Skin epidermis (tissue), 12 donors: Measurements from ENCODE around the gene KLF1.

Source experiments
- H3K27ac ChIP-seq, 21 experiments: fragments of 200-600 bp; sonication (generic) in 11 of 21; one replicate each; pipeline ENCODE4 v1.5.0; 2020; ENCODE audit warnings: mild to moderate bottlenecking in 3 of 21, inconsistent platforms in 2 of 21, moderate library complexity in 2 of 21
- H3K4me3 ChIP-seq, 7 experiments: fragments of 200-600 bp; sonication (generic) in 2 of 7; one replicate each; pipeline ENCODE4 v1.5.0; 2020; ENCODE audit warnings: inconsistent platforms in 2 of 7, mild to moderate bottlenecking in 2 of 7, moderate library complexity in 1 of 7

Gene KLF1

GRCh38 chr19:12893582-12893981 is 6.6 kb upstream of the KLF1 start:
- Histone ChIP-seq H3K27ac (no peak overlapping the region), H3K4me3 (no peak overlapping the region)

GRCh38 chr19:12891553-12892021 is 4.6 kb upstream of the KLF1 start:
- Histone ChIP-seq H3K4me3 (peak overlapping the region; percentile 57 to 97 (median 80)), H3K27ac (peak overlapping the region in 18 of 21 experiments; percentile 3 to 82 (median 67))

GRCh38 chr19:12890787-12891552 is 4.0 kb upstream of the KLF1 start, which contains the start of gene GCDH:
GCDH (plus strand) TSS chr19:12891160; CDS start chr19:12891305, 145 bp downstream.
- peak within 1 kb of the TSS; percentile 57 to 97 (median 80) for H3K4me3 ChIP-seq
- H3K27ac ChIP-seq, result peak within 1 kb of the TSS in 18 of 21 experiments; percentile 3 to 82 (median 67)

GRCh38 chr19:12890299-12890786 is 3.3 kb upstream of the KLF1 start:
- peak overlapping the region in 1 of 21 experiments; percentile 66 for H3K27ac ChIP-seq
- peak overlapping the region in 4 of 7 experiments; percentile 80 to 97 (median 96) for H3K4me3 ChIP-seq

- Histone ChIP-seq H3K27ac (no peak overlapping the region), H3K4me3 (no peak overlapping the region)
Observed at GRCh38 chr19:12888006-12888603, 1.1 kb upstream of the KLF1 start.

GRCh38 chr19:12886651-12886968 is 391 bp downstream of the KLF1 start:
- no peak overlapping the region for H3K4me3 ChIP-seq
- H3K27ac ChIP-seq, result no peak overlapping the region

- Histone ChIP-seq H3K4me3 (peak overlapping the region; percentile 13 to 47 (median 33)), H3K27ac (peak overlapping the region in 9 of 21 experiments; percentile 7 to 52 (median 37))
Observed at GRCh38 chr19:12885749-12886650, 1.0 kb downstream of the KLF1 start.

GRCh38 chr19:12884926-12885748 is 1.9 kb downstream of the KLF1 start:
- peak overlapping the region; percentile 13 to 47 (median 33) for H3K4me3 ChIP-seq
- peak overlapping the region in 9 of 21 experiments; percentile 7 to 52 (median 37) for H3K27ac ChIP-seq

GRCh38 chr19:12884627-12884925 is 2.4 kb downstream of the KLF1 start:
- Histone ChIP-seq H3K27ac (peak overlapping the region in 1 of 21 experiments; percentile 46), H3K4me3 (peak overlapping the region in 1 of 7 experiments; percentile 47)

GRCh38 chr19:12884202-12884601 is 2.8 kb downstream of the KLF1 start:
- no peak overlapping the region for H3K4me3 ChIP-seq
- H3K27ac ChIP-seq, result no peak overlapping the region

GRCh38 chr19:12882589-12882988 is 4.4 kb downstream of the KLF1 start:
- H3K27ac ChIP-seq, result peak overlapping the region in 2 of 21 experiments; percentile 6 to 92
- no peak overlapping the region for H3K4me3 ChIP-seq

- peak within 1 kb of the TSS; percentile 14 to 92 (median 85) for H3K27ac ChIP-seq
Observed at GRCh38 chr19:12881172-12881808, 5.7 kb downstream of the KLF1 start, which contains the start of gene DNASE2. DNASE2 (minus strand) TSS chr19:12881449; CDS start chr19:12881375, 74 bp downstream.

GRCh38 chr19:12880551-12881171 is 6.3 kb downstream of the KLF1 start:
- H3K4me3 ChIP-seq, result peak overlapping the region; percentile 54 to 80 (median 64)
- peak overlapping the region; percentile 14 to 92 (median 85) for H3K27ac ChIP-seq

More at GRCh38 chr19:12881172-12881808, 5.7 kb downstream of the KLF1 start, which contains the start of gene DNASE2:
- peak within 1 kb of the TSS; percentile 54 to 80 (median 64) for H3K4me3 ChIP-seq

GRCh38 chr19:12875086-12875485 is 11.9 kb downstream of the KLF1 start:
- no peak overlapping the region for H3K27ac ChIP-seq
- no peak overlapping the region for H3K4me3 ChIP-seq

GRCh38 chr19:12873891-12874745 is 12.9 kb downstream of the KLF1 start:
- no peak overlapping the region for H3K27ac ChIP-seq
- H3K4me3 ChIP-seq, result no peak overlapping the region

- H3K4me3 ChIP-seq, result peak overlapping the region in 2 of 7 experiments; percentile 3 to 25
Observed at GRCh38 chr19:12872941-12873890, 13.8 kb downstream of the KLF1 start.

More at GRCh38 chr19:12872941-12873890, 13.8 kb downstream of the KLF1 start:
- H3K27ac ChIP-seq, result no peak overlapping the region
